ENCODE measurements around the gene EVL.

Gene EVL

GRCh38 chr14:100088226-100088625 lies 23.0 kb downstream of the EVL start:
- DNase-seq: no peak

- no peak for DNase-seq
These were observed 26.2 kb downstream of the EVL start for GRCh38 chr14:100091386-100091785.

GRCh38 chr14:100092832-100093231 lies 27.6 kb downstream of the EVL start:
- DNase-seq: no peak

GRCh38 chr14:100093319-100093718 lies 28.1 kb downstream of the EVL start:
- no peak for DNase-seq

GRCh38 chr14:100096656-100097055 lies 31.4 kb downstream of the EVL start:
- no peak for DNase-seq

- DNase-seq: no peak
These were observed 32.9 kb downstream of the EVL start for GRCh38 chr14:100098171-100098570.

GRCh38 chr14:100100032-100100703 lies 34.9 kb downstream of the EVL start:
- no peak for DNase-seq

GRCh38 chr14:100102156-100102785 lies 37.0 kb downstream of the EVL start:
- DNase-seq: no peak

GRCh38 chr14:100103250-100104005 lies 38.2 kb downstream of the EVL start:
- peak; percentile 47 for DNase-seq

GRCh38 chr14:100104006-100104352 lies 38.8 kb downstream of the EVL start:
- no peak for DNase-seq

GRCh38 chr14:100104523-100105300 lies 39.5 kb downstream of the EVL start:
- no peak for DNase-seq

GRCh38 chr14:100105357-100106169 lies 40.3 kb downstream of the EVL start:
- no peak for DNase-seq

- DNase-seq: no peak
These were observed 41.3 kb downstream of the EVL start for GRCh38 chr14:100106250-100107112.

- no peak for DNase-seq
These were observed 42.0 kb downstream of the EVL start for GRCh38 chr14:100107236-100107635.

GRCh38 chr14:100108042-100108825 lies 43.0 kb downstream of the EVL start:
- peak; percentile 80 for DNase-seq

GRCh38 chr14:100108840-100109593 lies 43.8 kb downstream of the EVL start:
- no peak for DNase-seq

- DNase-seq: no peak
These were observed 44.4 kb downstream of the EVL start for GRCh38 chr14:100109594-100109955.

- DNase-seq: no peak
These were observed 45.6 kb downstream of the EVL start for GRCh38 chr14:100110816-100111215.

GRCh38 chr14:100111931-100112704 lies 46.9 kb downstream of the EVL start:
- DNase-seq: no peak

Measured in NCI-H1694 treated with DMSO at 0.1 percent for 48 hours (cell line).